Fibroblast of the aortic adventitia (primary cell): ENCODE results near the gene FARP1. TPM values are rescaled to one million over a fixed set of nuclear protein-coding genes. Genes with fewer than 3 reads are reported as not detected.

Experiments used
- DNase-seq: peaks from one replicate; pipeline ENCODE4 v3.0.0-alpha.2; 2010; ENCODE audit warnings: low read depth
- H3K4me3 ChIP-seq: 2 replicates; pipeline ENCODE4 v1.5.1; 2011; ENCODE audit warnings: low read depth, mild to moderate bottlenecking, control low read depth, low read length, moderate library complexity
- total RNA-seq: library from RNA; depleted of rRNA; stranded (reverse); fragments of >200 nt; gene quantifications from 2 replicates; pipeline ENCODE4 v1.2.3, GENCODE V29; 2012; ENCODE audit warnings: low replicate concordance
- TF ChIP-seq, protein P1 (sequence below): IDR thresholded peaks from 2 replicates; pipeline ENCODE4 v1.5.1; 2011; ENCODE audit warnings: mild to moderate bottlenecking, low read length, control low read depth, inconsistent platforms; ENCODE audit not compliant: insufficient read depth

Gene FARP1
- total RNA-seq, 1 donor: 16.2 TPM

DNA sequence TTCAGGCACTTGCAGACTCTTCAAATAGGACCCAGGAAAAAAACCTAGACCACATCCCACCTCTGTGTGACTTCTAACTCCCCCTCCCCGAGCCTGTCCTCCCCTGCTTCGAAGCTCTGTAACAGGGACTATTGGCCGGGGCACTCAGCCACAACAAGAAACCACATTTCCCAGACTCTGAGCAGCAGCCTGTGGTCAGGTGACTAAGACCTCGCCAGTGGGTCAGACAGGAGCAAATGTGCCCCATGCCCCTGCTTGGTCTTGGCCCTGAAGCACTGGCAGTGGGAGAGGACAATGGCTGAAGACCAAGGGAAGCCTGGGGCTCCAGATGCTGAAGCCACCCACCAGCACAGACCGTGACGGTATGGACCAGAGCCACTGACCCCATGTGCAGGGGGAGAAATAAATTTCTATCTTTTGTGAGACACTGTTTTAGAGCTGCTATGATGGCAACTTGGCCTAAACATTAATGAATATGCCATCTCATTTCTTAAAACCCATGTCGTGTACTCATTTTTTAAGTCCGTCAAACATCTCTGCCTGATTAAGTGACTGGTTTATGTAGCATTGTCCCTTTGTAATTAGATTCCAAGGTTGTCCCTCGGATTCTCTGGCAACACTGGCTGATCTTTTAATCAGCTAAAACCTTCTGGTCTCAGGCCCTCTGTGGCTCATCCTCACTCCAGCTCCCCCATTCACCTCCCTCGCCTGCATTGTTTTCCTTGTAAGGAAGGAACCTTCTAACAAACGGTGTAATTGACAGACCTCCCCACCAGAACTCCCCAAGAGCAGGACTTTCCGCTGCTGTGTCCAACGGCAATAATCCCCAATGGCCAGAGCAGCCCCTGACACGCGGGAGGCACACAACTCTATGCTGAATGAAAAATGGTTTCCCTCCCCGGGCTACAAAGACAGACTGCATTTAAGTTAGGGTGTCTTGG lies 335.6 kb downstream of the FARP1 start:
- DNase-seq: no peak
- no peak overlapping the region for H3K4me3 ChIP-seq
- TF ChIP-seq, protein P1, sequence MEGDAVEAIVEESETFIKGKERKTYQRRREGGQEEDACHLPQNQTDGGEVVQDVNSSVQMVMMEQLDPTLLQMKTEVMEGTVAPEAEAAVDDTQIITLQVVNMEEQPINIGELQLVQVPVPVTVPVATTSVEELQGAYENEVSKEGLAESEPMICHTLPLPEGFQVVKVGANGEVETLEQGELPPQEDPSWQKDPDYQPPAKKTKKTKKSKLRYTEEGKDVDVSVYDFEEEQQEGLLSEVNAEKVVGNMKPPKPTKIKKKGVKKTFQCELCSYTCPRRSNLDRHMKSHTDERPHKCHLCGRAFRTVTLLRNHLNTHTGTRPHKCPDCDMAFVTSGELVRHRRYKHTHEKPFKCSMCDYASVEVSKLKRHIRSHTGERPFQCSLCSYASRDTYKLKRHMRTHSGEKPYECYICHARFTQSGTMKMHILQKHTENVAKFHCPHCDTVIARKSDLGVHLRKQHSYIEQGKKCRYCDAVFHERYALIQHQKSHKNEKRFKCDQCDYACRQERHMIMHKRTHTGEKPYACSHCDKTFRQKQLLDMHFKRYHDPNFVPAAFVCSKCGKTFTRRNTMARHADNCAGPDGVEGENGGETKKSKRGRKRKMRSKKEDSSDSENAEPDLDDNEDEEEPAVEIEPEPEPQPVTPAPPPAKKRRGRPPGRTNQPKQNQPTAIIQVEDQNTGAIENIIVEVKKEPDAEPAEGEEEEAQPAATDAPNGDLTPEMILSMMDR: no peak

DNA sequence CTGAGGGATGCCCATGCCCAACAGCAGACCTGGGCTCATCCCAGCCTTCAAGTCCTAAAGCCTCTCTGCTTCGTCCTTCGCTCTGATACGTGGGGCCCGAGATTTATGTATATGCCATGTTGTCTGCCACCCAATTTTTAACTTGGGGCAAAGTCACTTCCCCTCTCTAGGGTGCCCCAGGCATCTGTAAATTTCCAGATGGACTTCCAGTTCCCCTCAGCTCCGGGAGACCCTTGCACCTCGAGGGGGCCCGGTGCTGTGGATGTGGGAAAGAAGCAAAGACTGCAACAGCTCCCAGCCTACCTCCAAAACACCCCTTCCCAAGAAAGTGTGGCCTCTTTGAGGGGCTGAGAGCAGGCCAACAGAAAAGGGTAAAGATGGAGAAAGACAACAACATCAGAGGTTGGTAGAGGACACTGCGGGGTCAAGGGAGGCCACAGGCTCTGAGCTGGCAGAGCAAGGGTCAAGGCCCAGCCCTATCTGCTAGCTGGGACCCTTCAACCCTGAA lies 336.7 kb downstream of the FARP1 start:
- TF ChIP-seq, protein P1: no peak
- no peak overlapping the region for H3K4me3 ChIP-seq
- no peak for DNase-seq

- TF ChIP-seq, protein P1: no peak
- no peak for DNase-seq
- no peak overlapping the region for H3K4me3 ChIP-seq
Observed at GRCh38 chr13:98480915-98481877, 338.3 kb downstream of the FARP1 start.

- no peak overlapping the region for H3K4me3 ChIP-seq
- DNase-seq: no peak
- TF ChIP-seq, protein P1: peak; percentile 6
Observed at GRCh38 chr13:98482476-98483444, 339.9 kb downstream of the FARP1 start.

GRCh38 chr13:98483601-98484288 lies 340.9 kb downstream of the FARP1 start:
- H3K4me3 ChIP-seq: no peak overlapping the region
- no peak for DNase-seq
- TF ChIP-seq, protein P1: no peak
